Stimulated activated CD4-positive, alpha-beta T cell treated with anti-CD3 and anti-CD28 coated beads, Interleukin-1b, Interleukin-23, amount 100 ng/mL, for 4 hours (primary cell): ENCODE results near the gene LY9.
"Not testable (repeated sequence)": the region's sequence is repeated elsewhere in the genome, so short reads cannot be mapped to it uniquely, and the experiment has no call there.

Source experiments
- DNase-seq, 2 donors: peaks; one replicate each; pipeline ENCODE4 v3.0.0-alpha.2; 2020; ENCODE audit warnings: low read depth in 2 of 2

Gene LY9

GRCh38 chr1:160865337-160865736, 69.4 kb downstream of the LY9 start:
- no peak for DNase-seq

- DNase-seq = no peak
Observed at GRCh38 chr1:160866001-160866694, 70.2 kb downstream of the LY9 start.

GRCh38 chr1:160866695-160867260, 70.8 kb downstream of the LY9 start:
- DNase-seq = no peak

- DNase-seq = not testable (repeated sequence)
Observed at GRCh38 chr1:160867651-160868050, 71.7 kb downstream of the LY9 start.

GRCh38 chr1:160868141-160868540, 72.2 kb downstream of the LY9 start:
- DNase-seq = no peak

GRCh38 chr1:160874935-160875334, 79.0 kb downstream of the LY9 start:
- no peak for DNase-seq

- DNase-seq = not testable (repeated sequence)
Observed at GRCh38 chr1:160875591-160875990, 79.6 kb downstream of the LY9 start.

GRCh38 chr1:160876311-160876710, 80.3 kb downstream of the LY9 start:
- no peak for DNase-seq

GRCh38 chr1:160877221-160877620, 81.2 kb downstream of the LY9 start:
- no peak for DNase-seq
